HG02852 (cell line): ENCODE measurements around the gene SLC41A3.
"Not testable (repeated sequence)": the region's sequence is repeated elsewhere in the genome, so short reads cannot be mapped to it uniquely, and the experiment has no call there.

ENCODE experiments used
- ATAC-seq: cut with Tn5 transposase; IDR thresholded peaks from one replicate; pipeline ENCODE4 v1.9.1; 2021; ENCODE audit warnings: mild to moderate bottlenecking, moderate library complexity; ENCODE audit not compliant: unreplicated experiment

The SLC41A3 gene

GRCh38 chr3:126107203-126107939 lies 23.4 kb upstream of the SLC41A3 start:
- no peak for ATAC-seq

GRCh38 chr3:126106336-126107202 lies 22.6 kb upstream of the SLC41A3 start:
- no peak for ATAC-seq

- no peak for ATAC-seq
These were observed 21.8 kb upstream of the SLC41A3 start for GRCh38 chr3:126105691-126106187.

GRCh38 chr3:126104742-126105605 lies 21.1 kb upstream of the SLC41A3 start:
- ATAC-seq, result no peak

- ATAC-seq, result no peak
These were observed 20.2 kb upstream of the SLC41A3 start for GRCh38 chr3:126104028-126104635.

- ATAC-seq, result no peak
These were observed 19.4 kb upstream of the SLC41A3 start for GRCh38 chr3:126103121-126104027.

GRCh38 chr3:126102530-126102951 lies 18.6 kb upstream of the SLC41A3 start:
- ATAC-seq, result no peak

GRCh38 chr3:126102011-126102410 lies 18.1 kb upstream of the SLC41A3 start:
- ATAC-seq, result no peak

- ATAC-seq, result no peak
These were observed 17.6 kb upstream of the SLC41A3 start for GRCh38 chr3:126101521-126101982.

GRCh38 chr3:126100634-126101301 lies 16.8 kb upstream of the SLC41A3 start:
- ATAC-seq, result peak; percentile 59

GRCh38 chr3:126100269-126100633 lies 16.3 kb upstream of the SLC41A3 start:
- no peak for ATAC-seq

- ATAC-seq, result no peak
These were observed 14.5 kb upstream of the SLC41A3 start for GRCh38 chr3:126098391-126098858.

- ATAC-seq, result no peak
These were observed 13.9 kb upstream of the SLC41A3 start for GRCh38 chr3:126097801-126098200.

GRCh38 chr3:126096274-126096673 lies 12.3 kb upstream of the SLC41A3 start:
- ATAC-seq, result not testable (repeated sequence)

GRCh38 chr3:126092128-126092527 lies 8.2 kb upstream of the SLC41A3 start:
- ATAC-seq, result not testable (repeated sequence)

GRCh38 chr3:126087552-126088175 lies 3.7 kb upstream of the SLC41A3 start:
- ATAC-seq, result no peak

- ATAC-seq, result no peak
These were observed 1.9 kb upstream of the SLC41A3 start for GRCh38 chr3:126085841-126086240.

GRCh38 chr3:126085276-126085675 lies 1.4 kb upstream of the SLC41A3 start:
- no peak for ATAC-seq
